OCI-LY7 (cell line): ENCODE data around the gene SLC37A2.

Experiments used
- EZH2phosphoT487 ChIP-seq: fragments of 200-600 bp; sonication (generic); IDR thresholded peaks from 2 replicates; pipeline ENCODE4 v1.6.1; 2018; ENCODE audit warnings: low read depth, borderline replicate concordance, mild to moderate bottlenecking, mixed run types, antibody characterized with exemption, low read length, moderate library complexity, mixed read lengths
- TF ChIP-seq, protein P1 (sequence below): fragments of 200-600 bp; sonication (generic); conservative IDR thresholded peaks from 2 replicates; pipeline ENCODE4 v1.5.1; 2014; ENCODE audit warnings: mild to moderate bottlenecking, antibody characterized with exemption, low read length, moderate library complexity, mixed read lengths

GRCh38 chr11:125093502-125093901 lies 30.4 kb downstream of the SLC37A2 start:
- TF ChIP-seq, protein P1, sequence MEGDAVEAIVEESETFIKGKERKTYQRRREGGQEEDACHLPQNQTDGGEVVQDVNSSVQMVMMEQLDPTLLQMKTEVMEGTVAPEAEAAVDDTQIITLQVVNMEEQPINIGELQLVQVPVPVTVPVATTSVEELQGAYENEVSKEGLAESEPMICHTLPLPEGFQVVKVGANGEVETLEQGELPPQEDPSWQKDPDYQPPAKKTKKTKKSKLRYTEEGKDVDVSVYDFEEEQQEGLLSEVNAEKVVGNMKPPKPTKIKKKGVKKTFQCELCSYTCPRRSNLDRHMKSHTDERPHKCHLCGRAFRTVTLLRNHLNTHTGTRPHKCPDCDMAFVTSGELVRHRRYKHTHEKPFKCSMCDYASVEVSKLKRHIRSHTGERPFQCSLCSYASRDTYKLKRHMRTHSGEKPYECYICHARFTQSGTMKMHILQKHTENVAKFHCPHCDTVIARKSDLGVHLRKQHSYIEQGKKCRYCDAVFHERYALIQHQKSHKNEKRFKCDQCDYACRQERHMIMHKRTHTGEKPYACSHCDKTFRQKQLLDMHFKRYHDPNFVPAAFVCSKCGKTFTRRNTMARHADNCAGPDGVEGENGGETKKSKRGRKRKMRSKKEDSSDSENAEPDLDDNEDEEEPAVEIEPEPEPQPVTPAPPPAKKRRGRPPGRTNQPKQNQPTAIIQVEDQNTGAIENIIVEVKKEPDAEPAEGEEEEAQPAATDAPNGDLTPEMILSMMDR = no peak
- TF ChIP-seq EZH2phosphoT487 = no peak
